Progenitor cell of endocrine pancreas (in vitro differentiated cells): Measurements from ENCODE around the gene VWA7. TPM values are rescaled to one million over a fixed set of nuclear protein-coding genes. Genes with fewer than 3 reads are reported as not detected.
"Not testable (repeated sequence)": the region's sequence is repeated elsewhere in the genome, so short reads cannot be mapped to it uniquely, and the experiment has no call there.

Source experiments
- DNase-seq: peaks from one replicate; pipeline ENCODE4 v3.0.0; 2021; ENCODE audit warnings: low spot score; ENCODE audit not compliant: unreplicated experiment
- H3K27ac Mint-ChIP-seq: 2 replicates; pipeline ENCODE4 v1.8.0; 2021; ENCODE audit warnings: mild to moderate bottlenecking, moderate library complexity, mixed read lengths
- H3K27me3 Mint-ChIP-seq: 2 replicates; pipeline ENCODE4 v1.8.0; 2021; ENCODE audit warnings: mixed read lengths
- H3K36me3 Mint-ChIP-seq: 2 replicates; pipeline ENCODE4 v1.8.0; 2022; ENCODE audit warnings: mixed read lengths; ENCODE audit not compliant: insufficient read depth
- H3K4me1 Mint-ChIP-seq: 2 replicates; pipeline ENCODE4 v1.8.0; 2021; ENCODE audit warnings: low read depth, mixed read lengths
- H3K4me3 Mint-ChIP-seq: 2 replicates; pipeline ENCODE4 v1.8.0; 2021; ENCODE audit warnings: low read depth, mild to moderate bottlenecking, moderate library complexity, mixed read lengths
- H3K9me3 Mint-ChIP-seq: 2 replicates; pipeline ENCODE4 v1.8.0; 2021; ENCODE audit warnings: low read depth, mixed read lengths
- CTCF ChIP-seq: fragments of 200-600 bp; sonication (generic); IDR thresholded peaks from one replicate; pipeline ENCODE4 v1.5.0; 2021; ENCODE audit warnings: antibody characterized with exemption, mild to moderate bottlenecking; ENCODE audit not compliant: unreplicated experiment
- total RNA-seq: library from RNA; stranded (reverse); gene quantifications from 2 replicates; pipeline ENCODE4 v1.2.1, GENCODE V29; 2021

Gene VWA7
- total RNA-seq, 1 donor from 2014 or later, result 11.6 TPM

- Mint-ChIP-seq H3K4me3 (peak overlapping the region; percentile 87), H3K4me1 (peaks cover 36% of the 10 kb centered on the region), H3K27me3 (no peaks in the 10 kb centered on the region), H3K9me3 (peaks cover 4% of the 10 kb centered on the region), H3K27ac (peak overlapping the region; percentile 97), H3K36me3 (peaks cover 6% of the 10 kb centered on the region)
- peak; percentile 33 for DNase-seq
- no peak for TF ChIP-seq CTCF
Measured at GRCh38 chr6:31821301-31822035, 44.3 kb upstream of the VWA7 start.

- not testable (repeated sequence) for H3K4me3 Mint-ChIP-seq, H3K36me3 Mint-ChIP-seq, DNase-seq, H3K27me3 Mint-ChIP-seq, H3K9me3 Mint-ChIP-seq, H3K27ac Mint-ChIP-seq
- peaks cover 27% of the 10 kb centered on the region for H3K4me1 Mint-ChIP-seq
Measured at GRCh38 chr6:31820399-31820798, 43.3 kb upstream of the VWA7 start.

- H3K9me3 Mint-ChIP-seq, result peaks cover 4% of the 10 kb centered on the region
- no peak for TF ChIP-seq CTCF
- no peak for DNase-seq
- peaks cover 24% of the 10 kb centered on the region for H3K4me1 Mint-ChIP-seq
- H3K36me3 Mint-ChIP-seq, result peaks cover 8% of the 10 kb centered on the region
- peak overlapping the region; percentile 25 for H3K4me3 Mint-ChIP-seq
- no peaks in the 10 kb centered on the region for H3K27me3 Mint-ChIP-seq
- peak overlapping the region; percentile 89 for H3K27ac Mint-ChIP-seq
Measured at GRCh38 chr6:31819871-31820299, 42.8 kb upstream of the VWA7 start.

- peaks cover 24% of the 10 kb centered on the region for H3K4me1 Mint-ChIP-seq
Measured at GRCh38 chr6:31817929-31818511, 40.9 kb upstream of the VWA7 start.

GRCh38 chr6:31817133-31817928 lies 40.2 kb upstream of the VWA7 start:
- not testable (repeated sequence) for H3K27ac Mint-ChIP-seq, DNase-seq, H3K27me3 Mint-ChIP-seq, H3K36me3 Mint-ChIP-seq, H3K9me3 Mint-ChIP-seq
- H3K4me1 Mint-ChIP-seq, result peaks cover 19% of the 10 kb centered on the region
- H3K4me3 Mint-ChIP-seq, result peak overlapping the region; percentile 27

More at GRCh38 chr6:31817929-31818511, 40.9 kb upstream of the VWA7 start:
- H3K27me3 Mint-ChIP-seq, H3K36me3 Mint-ChIP-seq, H3K9me3 Mint-ChIP-seq, DNase-seq: not testable (repeated sequence)
- peak overlapping the region; percentile 74 for H3K27ac Mint-ChIP-seq
- H3K4me3 Mint-ChIP-seq, result peak overlapping the region; percentile 27

GRCh38 chr6:31815025-31815838 lies 38.1 kb upstream of the VWA7 start, which contains the start of the genes HSPA1A and HSPA1L:
HSPA1A (plus strand) TSS chr6:31815543; CDS start chr6:31815757, 214 bp downstream.
HSPA1L (minus strand) TSS chr6:31815283; CDS start chr6:31811972, 3,311 bp downstream.
- Mint-ChIP-seq H3K9me3 (peaks cover 4% of the 10 kb centered on the region), H3K27ac (peak within 1 kb of the TSS; percentile 98), H3K4me1 (peaks cover 14% of the 10 kb centered on the region), H3K4me3 (peak within 1 kb of the TSS; percentile 75), H3K27me3 (no peaks in the 10 kb centered on the region), H3K36me3 (peaks cover 8% of the 10 kb centered on the region)
- peak; percentile 62 for DNase-seq
- no peak for TF ChIP-seq CTCF
